Right lobe of liver (tissue), 6 donors: ENCODE data around the gene ZBTB44. TPM values are rescaled to one million over a fixed set of nuclear protein-coding genes. Genes with fewer than 3 reads are reported as not detected.

ENCODE experiments used
- ATAC-seq, 4 donors: fragments of 200-7000 bp; cut with Tn5 transposase; one replicate each; pipeline ENCODE4 v1.9.1; 2020; ENCODE audit warnings: mild to moderate bottlenecking in 4 of 4, moderate library complexity in 4 of 4
- DNase-seq, 3 donors: peaks; one replicate each; pipeline ENCODE4 v3.0.0-alpha.2; 2020
- H3K27ac ChIP-seq, 3 donors: fragments of 200-600 bp; one replicate each; pipeline ENCODE4 v1.8.0; 2022
- H3K27me3 ChIP-seq, 2 donors: fragments of 200-600 bp; one replicate each; pipeline ENCODE4 v1.8.0; 2022
- H3K36me3 ChIP-seq, 4 donors: fragments of 200-600 bp; sonication (generic) in 1 of 4; one replicate each; pipeline versions ENCODE4 v1.5.1 to v1.8.0; 2017 to 2022; ENCODE audit warnings: control low read depth in 1 of 4
- H3K4me1 ChIP-seq, 4 donors: fragments of 200-600 bp; sonication (generic) in 1 of 4; one replicate each; pipeline versions ENCODE4 v1.5.1 to v1.8.0; 2017 to 2022; ENCODE audit warnings: control low read depth in 1 of 4
- H3K4me3 ChIP-seq, 3 donors: fragments of 200-600 bp; one replicate each; pipeline ENCODE4 v1.8.0; 2022
- H3K9me3 ChIP-seq, 4 donors: fragments of 200-600 bp; sonication (generic) in 1 of 4; one replicate each; pipeline versions ENCODE4 v1.5.1 to v1.8.0; 2017 to 2022; ENCODE audit warnings: control low read depth in 1 of 4
- POLR2A ChIP-seq: fragments of 450-650 bp; IDR thresholded peaks from one replicate; pipeline ENCODE4 v1.6.1; 2017; ENCODE audit warnings: antibody characterized with exemption, mild to moderate bottlenecking
- WGBS: methylation state at CpG from one replicate; pipeline ENCODE4 v1.1.6; 2018; ENCODE audit warnings: low coverage, low lambda C conversion rate; ENCODE audit not compliant: insufficient coverage; ENCODE audit errors: missing lambda C conversion rate; 5-methylcytosine and 5-hydroxymethylcytosine counted together
- intact Hi-C, 2 donors: fragments of 100-400 bp; cut with DNase I; formaldehyde crosslinking; loops; one replicate each; pipeline versions ENCODE4 v1.11.2 to v1.14.1; 2022
- total RNA-seq, 6 experiments: library from RNA; depleted of rRNA in 2 of 6; stranded (reverse); fragments of >200 nt in 2 of 6; fragmentation: NEBNext Ultra II Directional in 3 of 6; extraction: Animal tissue kit (Norgen Biotek cat#: 25700) in 3 of 6; gene quantifications; one replicate each; pipeline versions ENCODE4 v1.1.0 to v1.2.4, GENCODE V29; 2016 to 2023
- TF ChIP-seq, protein P1 (sequence below), 4 donors: fragments of 200-600 bp in 3 of 4; fragments of 450-650 bp in 1 of 4; IDR thresholded peaks; one replicate each; pipeline versions ENCODE4 v1.5.1 to v1.8.0; 2016 to 2022; ENCODE audit warnings: antibody characterized with exemption in 4 of 4, mild to moderate bottlenecking in 2 of 4
- donor health status: DM: no; HTN: yes; CAD: no.
- donor health status: DM: no; HTN: no; CAD: no.
- donor health status: DM: no; HTN: no; CAD: no.
- donor health status: DM: no; HTN: yes; CAD: no.
- donor health status: DM: no; HTN: yes; CAD: no.

ZBTB44 gene
- total RNA-seq, 6 experiments from 2014 or later: 16.3 to 22.4 (median 18.4) TPM

DNA sequence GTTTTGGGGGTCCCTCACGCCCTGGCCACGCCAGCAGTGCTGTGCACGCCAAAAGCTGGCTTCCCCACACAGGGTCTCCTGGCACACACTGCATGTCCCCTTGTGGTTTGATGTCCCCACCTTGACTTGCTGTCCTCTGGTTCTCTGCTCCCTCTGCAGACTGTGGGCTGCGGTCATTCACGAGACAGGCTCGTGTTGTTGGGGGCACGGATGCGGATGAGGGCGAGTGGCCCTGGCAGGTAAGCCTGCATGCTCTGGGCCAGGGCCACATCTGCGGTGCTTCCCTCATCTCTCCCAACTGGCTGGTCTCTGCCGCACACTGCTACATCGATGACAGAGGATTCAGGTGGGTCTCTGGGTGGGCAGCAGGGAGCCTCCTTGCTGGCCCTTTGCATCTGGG lies 114.9 kb downstream of the ZBTB44 start:
- no peak for TF ChIP-seq POLR2A
- TF ChIP-seq, protein P1, sequence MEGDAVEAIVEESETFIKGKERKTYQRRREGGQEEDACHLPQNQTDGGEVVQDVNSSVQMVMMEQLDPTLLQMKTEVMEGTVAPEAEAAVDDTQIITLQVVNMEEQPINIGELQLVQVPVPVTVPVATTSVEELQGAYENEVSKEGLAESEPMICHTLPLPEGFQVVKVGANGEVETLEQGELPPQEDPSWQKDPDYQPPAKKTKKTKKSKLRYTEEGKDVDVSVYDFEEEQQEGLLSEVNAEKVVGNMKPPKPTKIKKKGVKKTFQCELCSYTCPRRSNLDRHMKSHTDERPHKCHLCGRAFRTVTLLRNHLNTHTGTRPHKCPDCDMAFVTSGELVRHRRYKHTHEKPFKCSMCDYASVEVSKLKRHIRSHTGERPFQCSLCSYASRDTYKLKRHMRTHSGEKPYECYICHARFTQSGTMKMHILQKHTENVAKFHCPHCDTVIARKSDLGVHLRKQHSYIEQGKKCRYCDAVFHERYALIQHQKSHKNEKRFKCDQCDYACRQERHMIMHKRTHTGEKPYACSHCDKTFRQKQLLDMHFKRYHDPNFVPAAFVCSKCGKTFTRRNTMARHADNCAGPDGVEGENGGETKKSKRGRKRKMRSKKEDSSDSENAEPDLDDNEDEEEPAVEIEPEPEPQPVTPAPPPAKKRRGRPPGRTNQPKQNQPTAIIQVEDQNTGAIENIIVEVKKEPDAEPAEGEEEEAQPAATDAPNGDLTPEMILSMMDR (IDR thresholded peaks at IDR 0.05): no peak
- DNase-seq (no peak), ATAC-seq (no peak)
- intact Hi-C loops: no loop called here
- Histone ChIP-seq H3K9me3 (no peaks in the 10 kb centered on the region), H3K27me3 (no peaks in the 10 kb centered on the region), H3K27ac (no peak overlapping the region), H3K36me3 (no peaks in the 10 kb centered on the region), H3K4me1 (no peaks in the 10 kb centered on the region), H3K4me3 (no peak overlapping the region)
- 74% methylated on average over 4 of the region's 12 CpGs for WGBS

DNA sequence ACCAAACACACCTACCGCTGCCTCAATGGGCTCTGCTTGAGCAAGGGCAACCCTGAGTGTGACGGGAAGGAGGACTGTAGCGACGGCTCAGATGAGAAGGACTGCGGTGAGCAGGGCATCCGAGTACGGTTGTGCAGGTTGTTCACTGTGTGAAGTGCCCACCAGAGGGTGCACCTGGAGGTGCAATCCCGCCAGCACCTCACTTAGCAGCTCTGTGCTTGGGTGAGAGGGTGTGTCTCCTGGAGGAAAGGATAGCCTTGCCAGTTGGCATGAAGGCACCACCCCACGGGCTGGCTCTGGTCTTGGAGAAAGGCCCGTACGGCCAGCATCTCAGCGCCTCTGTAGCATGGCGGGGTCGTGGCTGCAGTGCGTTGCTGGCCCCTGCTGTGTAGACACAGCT lies 115.8 kb downstream of the ZBTB44 start:
- ATAC-seq: no peak
- Histone ChIP-seq H3K27ac (no peak overlapping the region), H3K4me3 (no peak overlapping the region), H3K36me3 (no peaks in the 10 kb centered on the region), H3K4me1 (no peaks in the 10 kb centered on the region), H3K27me3 (no peaks in the 10 kb centered on the region), H3K9me3 (no peaks in the 10 kb centered on the region)
- no CpG with 5 or more reads among the region's 15 CpGs for WGBS
- no peak for DNase-seq
- intact Hi-C loops: no loop called here
- no peak for TF ChIP-seq POLR2A
- TF ChIP-seq, protein P1 (IDR thresholded peaks at IDR 0.05): no peak

DNA sequence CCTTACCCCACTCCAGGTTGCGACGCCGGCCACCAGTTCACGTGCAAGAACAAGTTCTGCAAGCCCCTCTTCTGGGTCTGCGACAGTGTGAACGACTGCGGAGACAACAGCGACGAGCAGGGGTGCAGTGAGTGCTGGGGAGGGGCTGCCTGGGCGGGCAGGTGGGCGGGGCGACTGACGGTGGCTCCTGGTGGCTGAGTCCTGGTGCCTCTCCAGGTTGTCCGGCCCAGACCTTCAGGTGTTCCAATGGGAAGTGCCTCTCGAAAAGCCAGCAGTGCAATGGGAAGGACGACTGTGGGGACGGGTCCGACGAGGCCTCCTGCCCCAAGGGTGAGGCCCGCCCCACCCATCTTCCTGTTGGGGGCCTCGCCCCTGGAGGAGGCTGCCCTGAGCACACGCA lies 116.4 kb downstream of the ZBTB44 start:
- no peaks in the 10 kb centered on the region for H3K9me3 ChIP-seq
- DNase-seq: no peak
- H3K4me3 ChIP-seq: no peak overlapping the region
- H3K36me3 ChIP-seq: no peaks in the 10 kb centered on the region
- WGBS: 91% methylated on average over 4 of the region's 22 CpGs
- no peak overlapping the region for H3K27ac ChIP-seq
- intact Hi-C loops: no loop called here
- TF ChIP-seq POLR2A: no peak
- TF ChIP-seq, protein P1 (IDR thresholded peaks at IDR 0.05): no peak
- no peaks in the 10 kb centered on the region for H3K27me3 ChIP-seq
- no peaks in the 10 kb centered on the region for H3K4me1 ChIP-seq
- no peak for ATAC-seq

DNA sequence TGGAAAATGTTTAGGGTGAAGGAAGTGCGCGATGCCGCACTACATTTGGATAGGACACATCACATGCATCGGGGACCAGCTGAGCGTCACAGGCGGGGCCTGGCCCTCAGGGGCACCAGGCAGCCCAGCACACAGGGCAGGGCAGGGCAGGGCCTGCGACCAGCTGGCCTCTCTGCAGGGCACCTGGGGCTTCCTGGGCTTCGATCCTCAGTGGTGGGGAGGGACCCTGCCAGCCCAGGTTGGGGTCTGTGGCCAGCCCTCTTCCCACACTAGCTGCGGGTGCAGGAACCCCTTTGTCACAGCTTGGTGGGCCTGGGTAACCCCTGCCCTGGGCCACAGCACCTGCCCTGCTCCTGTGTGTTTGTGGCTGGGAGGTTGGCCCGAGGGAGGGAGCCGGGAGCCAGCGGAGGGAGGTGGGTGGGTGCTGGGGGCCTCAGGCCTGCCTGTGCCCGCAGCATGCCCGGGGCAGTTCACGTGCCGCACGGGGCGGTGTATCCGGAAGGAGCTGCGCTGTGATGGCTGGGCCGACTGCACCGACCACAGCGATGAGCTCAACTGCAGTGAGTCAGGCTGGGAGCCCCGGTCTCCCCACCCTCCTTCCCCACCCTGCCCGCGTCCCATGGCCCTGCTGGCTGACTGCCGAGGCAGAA lies 117.2 kb downstream of the ZBTB44 start:
- H3K9me3 ChIP-seq: no peaks in the 10 kb centered on the region
- H3K36me3 ChIP-seq: no peaks in the 10 kb centered on the region
- intact Hi-C loops: no loop called here
- no peak overlapping the region for H3K27ac ChIP-seq
- H3K27me3 ChIP-seq: no peaks in the 10 kb centered on the region
- no peak overlapping the region for H3K4me3 ChIP-seq
- no peak for DNase-seq
- TF ChIP-seq, protein P1 (IDR thresholded peaks at IDR 0.05): no peak
- no peak for TF ChIP-seq POLR2A
- 88% methylated on average over 5 of the region's 27 CpGs for WGBS
- peaks cover 0 to 8% (median 3%) of the 10 kb centered on the region in 4 donors for H3K4me1 ChIP-seq
- ATAC-seq: no peak
